ENCODE data around the gene OR10AD1. TPM values are rescaled to one million over a fixed set of nuclear protein-coding genes. Genes with fewer than 3 reads are reported as not detected.

OR10AD1 gene
- polyA plus RNA-seq, 1 donor from 2014 or later, result not detected

DNA sequence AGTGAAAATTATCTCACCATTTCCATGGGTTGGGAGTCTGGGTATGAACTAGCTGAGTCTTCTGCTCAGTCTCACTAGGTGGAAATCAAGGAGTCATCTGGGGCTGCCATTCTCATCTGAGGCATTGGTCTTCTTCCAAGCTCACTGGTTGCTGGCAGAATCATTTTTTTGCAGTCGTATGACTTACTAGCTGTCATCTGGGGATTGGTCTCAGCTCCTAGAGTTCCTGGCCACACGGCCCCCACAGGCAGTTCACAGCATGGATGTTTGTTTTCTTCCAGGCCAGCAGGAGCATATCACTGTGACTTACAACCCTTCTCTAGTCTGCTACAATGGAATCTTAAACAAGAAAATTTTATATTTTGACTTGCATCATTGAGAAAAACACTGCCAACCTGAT lies 18.6 kb upstream of the OR10AD1 start:
- Histone ChIP-seq H2AFZ (ENCODE audit: low read depth, low read length) (no peak overlapping the region), H3K4me3 (ENCODE audit: low read length) (no peak overlapping the region), H3K4me2 (ENCODE audit: low read length) (no peak overlapping the region), H3K79me2 (replicated peaks; ENCODE audit: insufficient read depth, low read length) (no peaks in the 10 kb centered on the region), H4K20me1 (ENCODE audit: insufficient read depth) (no peaks in the 10 kb centered on the region), H3K9me3 (ENCODE audit: low read length) (peaks cover 6% of the 10 kb centered on the region), H3F3A (ENCODE audit: insufficient read depth, low read length, poor library complexity, severe bottlenecking) (no peaks in the 10 kb centered on the region), H3K36me3 (ENCODE audit: insufficient read depth, low read length) (no peaks in the 10 kb centered on the region), H3K27ac (ENCODE audit: low read length) (no peak overlapping the region), H3K27me3 (ENCODE audit: insufficient read depth, low read depth, low read length) (no peaks in the 10 kb centered on the region), H3K9me2 (ENCODE audit: insufficient read depth, low read length) (no peaks in the 10 kb centered on the region), H3K9ac (ENCODE audit: low read length) (no peak overlapping the region)
- TF ChIP-seq, protein P1, sequence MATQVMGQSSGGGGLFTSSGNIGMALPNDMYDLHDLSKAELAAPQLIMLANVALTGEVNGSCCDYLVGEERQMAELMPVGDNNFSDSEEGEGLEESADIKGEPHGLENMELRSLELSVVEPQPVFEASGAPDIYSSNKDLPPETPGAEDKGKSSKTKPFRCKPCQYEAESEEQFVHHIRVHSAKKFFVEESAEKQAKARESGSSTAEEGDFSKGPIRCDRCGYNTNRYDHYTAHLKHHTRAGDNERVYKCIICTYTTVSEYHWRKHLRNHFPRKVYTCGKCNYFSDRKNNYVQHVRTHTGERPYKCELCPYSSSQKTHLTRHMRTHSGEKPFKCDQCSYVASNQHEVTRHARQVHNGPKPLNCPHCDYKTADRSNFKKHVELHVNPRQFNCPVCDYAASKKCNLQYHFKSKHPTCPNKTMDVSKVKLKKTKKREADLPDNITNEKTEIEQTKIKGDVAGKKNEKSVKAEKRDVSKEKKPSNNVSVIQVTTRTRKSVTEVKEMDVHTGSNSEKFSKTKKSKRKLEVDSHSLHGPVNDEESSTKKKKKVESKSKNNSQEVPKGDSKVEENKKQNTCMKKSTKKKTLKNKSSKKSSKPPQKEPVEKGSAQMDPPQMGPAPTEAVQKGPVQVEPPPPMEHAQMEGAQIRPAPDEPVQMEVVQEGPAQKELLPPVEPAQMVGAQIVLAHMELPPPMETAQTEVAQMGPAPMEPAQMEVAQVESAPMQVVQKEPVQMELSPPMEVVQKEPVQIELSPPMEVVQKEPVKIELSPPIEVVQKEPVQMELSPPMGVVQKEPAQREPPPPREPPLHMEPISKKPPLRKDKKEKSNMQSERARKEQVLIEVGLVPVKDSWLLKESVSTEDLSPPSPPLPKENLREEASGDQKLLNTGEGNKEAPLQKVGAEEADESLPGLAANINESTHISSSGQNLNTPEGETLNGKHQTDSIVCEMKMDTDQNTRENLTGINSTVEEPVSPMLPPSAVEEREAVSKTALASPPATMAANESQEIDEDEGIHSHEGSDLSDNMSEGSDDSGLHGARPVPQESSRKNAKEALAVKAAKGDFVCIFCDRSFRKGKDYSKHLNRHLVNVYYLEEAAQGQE (IDR thresholded peaks at IDR 0.05; ENCODE audit: borderline replicate concordance), result no peak
- TF ChIP-seq TAF1 (IDR thresholded peaks at IDR 0.05; ENCODE audit: low read depth) (no peak), MXI1 (conservative IDR thresholded peaks at IDR 0.05; ENCODE audit: poor library complexity, severe bottlenecking) (no peak)
- TF ChIP-seq, protein P2, sequence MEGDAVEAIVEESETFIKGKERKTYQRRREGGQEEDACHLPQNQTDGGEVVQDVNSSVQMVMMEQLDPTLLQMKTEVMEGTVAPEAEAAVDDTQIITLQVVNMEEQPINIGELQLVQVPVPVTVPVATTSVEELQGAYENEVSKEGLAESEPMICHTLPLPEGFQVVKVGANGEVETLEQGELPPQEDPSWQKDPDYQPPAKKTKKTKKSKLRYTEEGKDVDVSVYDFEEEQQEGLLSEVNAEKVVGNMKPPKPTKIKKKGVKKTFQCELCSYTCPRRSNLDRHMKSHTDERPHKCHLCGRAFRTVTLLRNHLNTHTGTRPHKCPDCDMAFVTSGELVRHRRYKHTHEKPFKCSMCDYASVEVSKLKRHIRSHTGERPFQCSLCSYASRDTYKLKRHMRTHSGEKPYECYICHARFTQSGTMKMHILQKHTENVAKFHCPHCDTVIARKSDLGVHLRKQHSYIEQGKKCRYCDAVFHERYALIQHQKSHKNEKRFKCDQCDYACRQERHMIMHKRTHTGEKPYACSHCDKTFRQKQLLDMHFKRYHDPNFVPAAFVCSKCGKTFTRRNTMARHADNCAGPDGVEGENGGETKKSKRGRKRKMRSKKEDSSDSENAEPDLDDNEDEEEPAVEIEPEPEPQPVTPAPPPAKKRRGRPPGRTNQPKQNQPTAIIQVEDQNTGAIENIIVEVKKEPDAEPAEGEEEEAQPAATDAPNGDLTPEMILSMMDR (IDR thresholded peaks at IDR 0.05; ENCODE audit: poor library complexity, severe bottlenecking), result no peak

DNA sequence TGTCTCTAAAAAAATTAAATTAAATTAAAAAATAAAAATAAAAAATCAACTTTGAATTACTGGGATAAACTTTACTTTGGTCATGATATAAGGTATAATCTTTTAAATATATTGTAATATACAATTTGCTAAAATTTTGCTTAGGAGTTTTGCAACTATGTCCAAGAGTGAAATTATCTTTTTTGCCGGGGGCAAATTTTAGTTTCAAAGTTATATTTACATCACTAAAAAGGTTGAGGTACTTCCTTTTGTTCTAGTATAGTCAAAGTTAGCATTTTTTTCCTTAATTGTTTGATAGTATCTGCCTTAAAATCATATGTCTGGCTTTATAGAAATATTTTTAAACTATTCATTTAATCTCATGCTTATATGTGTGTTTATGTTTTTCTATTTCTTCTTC lies 17.6 kb upstream of the OR10AD1 start:
- H3K4me3 ChIP-seq (ENCODE audit: low read length), result no peak overlapping the region
- H4K20me1 ChIP-seq (ENCODE audit: insufficient read depth), result no peaks in the 10 kb centered on the region
- H3F3A ChIP-seq (ENCODE audit: insufficient read depth, low read length, poor library complexity, severe bottlenecking), result no peaks in the 10 kb centered on the region
- TF ChIP-seq POLR2AphosphoS5 (IDR thresholded peaks at IDR 0.05) (no peak), EZH2 (IDR thresholded peaks at IDR 0.05; ENCODE audit: borderline replicate concordance, insufficient read depth, low read length, poor library complexity, severe bottlenecking) (no peak), SMC3 (conservative IDR thresholded peaks at IDR 0.05; ENCODE audit: poor library complexity) (no peak), EP300 (conservative IDR thresholded peaks at IDR 0.05; ENCODE audit: poor library complexity, severe bottlenecking) (no peak), RAD21 (conservative IDR thresholded peaks at IDR 0.05) (no peak), TAF1 (IDR thresholded peaks at IDR 0.05; ENCODE audit: low read depth) (no peak), MXI1 (conservative IDR thresholded peaks at IDR 0.05; ENCODE audit: poor library complexity, severe bottlenecking) (no peak)
- TF ChIP-seq, protein P1 (IDR thresholded peaks at IDR 0.05; ENCODE audit: borderline replicate concordance), result no peak
- TF ChIP-seq, protein P2 (IDR thresholded peaks at IDR 0.05; ENCODE audit: poor library complexity, severe bottlenecking), result no peak
- H3K27ac ChIP-seq (ENCODE audit: low read length), result no peak overlapping the region
- H3K9ac ChIP-seq (ENCODE audit: low read length), result no peak overlapping the region
- H3K79me2 ChIP-seq (replicated peaks; ENCODE audit: insufficient read depth, low read length), result no peaks in the 10 kb centered on the region
- H3K9me3 ChIP-seq (ENCODE audit: low read length), result peaks cover 4% of the 10 kb centered on the region
- H2AFZ ChIP-seq (ENCODE audit: low read depth, low read length), result no peak overlapping the region
- no peak overlapping the region for H3K4me2 ChIP-seq (ENCODE audit: low read length)
- no peaks in the 10 kb centered on the region for H3K36me3 ChIP-seq (ENCODE audit: insufficient read depth, low read length)
- H3K9me2 ChIP-seq (ENCODE audit: insufficient read depth, low read length), result no peaks in the 10 kb centered on the region
- H3K27me3 ChIP-seq (ENCODE audit: insufficient read depth, low read depth, low read length), result no peaks in the 10 kb centered on the region
